Endothelial cell of umbilical vein (primary cell): Measurements from ENCODE around the gene PAGR1. TPM values are rescaled to one million over a fixed set of nuclear protein-coding genes. Genes with fewer than 3 reads are reported as not detected.
A peak's percentile ranks its signal among the peaks of the same experiment; 100 is the strongest.

Experiments
- BruUV-seq: library from RNA; stranded (reverse); fragments of 400-500 nt; replicated peaks from 2 replicates; lab custom pipeline; 2021; lab: Mats Ljungman, UMichigan
- CTCF ChIA-PET: fragments of 300-600, 350-600 bp; sonication (Branson Sonifier 250); formaldehyde crosslinking; loops from one replicate; lab custom pipeline; 2021; ENCODE audit warnings: antibody characterized with exemption, inconsistent platforms; lab: Charles Lee
- POLR2A ChIA-PET: fragments of 300-600, 350-600 bp; sonication (Branson Sonifier 250); formaldehyde crosslinking; loops from one replicate; lab custom pipeline; 2021; ENCODE audit warnings: antibody characterized with exemption, inconsistent platforms; lab: Charles Lee
- DNase-seq: peaks from one replicate; pipeline ENCODE4 v3.0.0-alpha.2; 2011; ENCODE audit warnings: low read depth, low spot score
- FAIRE-seq: peaks from 2 replicates; lab custom pipeline; 2011; peaks lifted over from hg19 to GRCh38; lab: Jason Lieb, UNC
- H2AFZ ChIP-seq: 2 replicates; pipeline ENCODE4 v1.6.0; 2012; ENCODE audit warnings: low read depth, low read length, control low read depth, inconsistent platforms
- H3K27ac ChIP-seq: 2 replicates; pipeline ENCODE4 v1.5.1; 2011; ENCODE audit warnings: low read depth, mild to moderate bottlenecking, control low read depth, low read length, moderate library complexity; ENCODE audit not compliant: insufficient read depth
- H3K27me3 ChIP-seq, 2 experiments: 2 replicates each; pipeline versions ENCODE4 v1.6.0 to v1.6.1; 2011; ENCODE audit warnings: low read length in 2 of 2, mixed read lengths in 1 of 2; ENCODE audit not compliant: control insufficient read depth in 2 of 2, insufficient read depth in 2 of 2
- H3K36me3 ChIP-seq, 2 experiments: 2 replicates in 1 of 2; 3 replicates in 1 of 2; pipeline ENCODE4 v1.5.1; 2011; ENCODE audit warnings: low read length in 2 of 2, mild to moderate bottlenecking in 1 of 2, moderate library complexity in 1 of 2; ENCODE audit not compliant: control insufficient read depth in 2 of 2, insufficient read depth in 2 of 2; ENCODE audit errors: extremely low read depth in 1 of 2
- H3K4me1 ChIP-seq: 3 replicates; pipeline ENCODE4 v1.5.1; 2011; ENCODE audit warnings: mild to moderate bottlenecking, low read length; ENCODE audit not compliant: control insufficient read depth, insufficient read depth; ENCODE audit errors: extremely low read depth
- H3K4me2 ChIP-seq: 2 replicates; pipeline ENCODE4 v1.6.1; 2011; ENCODE audit warnings: low read length, control low read depth, mixed read lengths; ENCODE audit not compliant: insufficient read depth
- H3K4me3 ChIP-seq, 3 experiments: fragments of 200-600 bp in 1 of 3; sonication (generic), shearing (Covaris generic) in 1 of 3; replicated peaks in 1 of 3; 2 replicates each; pipeline ENCODE4 v1.5.1; 2011 to 2016; ENCODE audit warnings: control low read depth in 3 of 3, low read length in 3 of 3, mild to moderate bottlenecking in 2 of 3, inconsistent platforms in 1 of 3, low read depth in 1 of 3, moderate library complexity in 1 of 3; ENCODE audit not compliant: insufficient read depth in 1 of 3
- H3K79me2 ChIP-seq: 2 replicates; pipeline ENCODE4 v1.6.0; 2012; ENCODE audit warnings: low read length, inconsistent platforms; ENCODE audit not compliant: control insufficient read depth, insufficient read depth
- H3K9ac ChIP-seq: replicated peaks from 2 replicates; pipeline ENCODE3; 2011; ENCODE audit warnings: low read length, control low read depth; ENCODE audit not compliant: insufficient read depth; ENCODE audit errors: extremely low read depth
- H3K9me1 ChIP-seq: replicated peaks from 3 replicates; pipeline ENCODE4 v1.6.0; 2011; ENCODE audit warnings: mild to moderate bottlenecking, low read length; ENCODE audit not compliant: control insufficient read depth, insufficient read depth; ENCODE audit errors: extremely low read depth
- H3K9me3 ChIP-seq: replicated peaks from 2 replicates; pipeline ENCODE4 v1.5.1; 2012; ENCODE audit warnings: low read length, inconsistent platforms; ENCODE audit not compliant: control insufficient read depth, insufficient read depth
- H4K20me1 ChIP-seq: replicated peaks from 2 replicates; pipeline ENCODE3; 2011; ENCODE audit warnings: mild to moderate bottlenecking, low read length; ENCODE audit not compliant: control insufficient read depth, insufficient read depth; ENCODE audit errors: extremely low read depth
- EZH2 ChIP-seq: IDR thresholded peaks from 2 replicates; pipeline ENCODE4 v1.6.1; 2012; ENCODE audit warnings: borderline replicate concordance, low read depth, mild to moderate bottlenecking, moderate library complexity, low read length, inconsistent platforms; ENCODE audit not compliant: severe bottlenecking
- FOS ChIP-seq: IDR thresholded peaks from 2 replicates; pipeline ENCODE4 v1.6.1; 2011; ENCODE audit warnings: mild to moderate bottlenecking, low read length, moderate library complexity, borderline replicate concordance; ENCODE audit not compliant: insufficient read depth
- GATA2 ChIP-seq: IDR thresholded peaks from 2 replicates; pipeline ENCODE4 v1.7.0; 2011; ENCODE audit warnings: low read depth, mild to moderate bottlenecking, moderate library complexity, mixed read lengths, low read length; ENCODE audit not compliant: insufficient read length, insufficient read depth
- JUN ChIP-seq: IDR thresholded peaks from 2 replicates; pipeline ENCODE4 v1.6.1; 2011; ENCODE audit warnings: borderline replicate concordance, low read depth; ENCODE audit not compliant: insufficient read length, insufficient read depth
- MYC ChIP-seq: IDR thresholded peaks from one replicate; pipeline ENCODE4 v1.6.1; 2011; ENCODE audit warnings: mild to moderate bottlenecking, low read depth, low read length
- POLR2A ChIP-seq: IDR thresholded peaks from 2 replicates; pipeline ENCODE4 v1.6.1; 2012; ENCODE audit warnings: low read depth, mild to moderate bottlenecking, control low read depth, low read length
- POLR2AphosphoS5 ChIP-seq: IDR thresholded peaks from 2 replicates; pipeline ENCODE4 v1.6.1; 2012; ENCODE audit warnings: low read depth, mild to moderate bottlenecking, control low read depth, low read length, moderate library complexity; ENCODE audit not compliant: insufficient read depth
- dilution Hi-C: fragments of 300-500 bp; cut with MboI; formaldehyde crosslinking; loops from one replicate; pipeline ENCODE4 v1.15.0; 2019; ENCODE audit warnings: low sequenced_read_pairs; ENCODE audit not compliant: extremely low pct_ligation_motif_present
- intact Hi-C: fragments of 100-400 bp; cut with micrococcal nuclease; formaldehyde crosslinking; loops from one replicate; pipeline ENCODE4 v1.10.0; 2022
- polyA plus RNA-seq, 4 experiments: library from polyadenylated mRNA; depleted of rRNA in 3 of 4; stranded (reverse) in 3 of 4; unstranded in 1 of 4; fragments of >200 nt; gene quantifications; 2 replicates each; pipeline versions ENCODE4 v1.2.1 to v1.2.3, GENCODE V29; 2011 to 2012; ENCODE audit warnings: missing spikeins in 1 of 4
- total RNA-seq: library from RNA; stranded (reverse); gene quantifications from 2 replicates; pipeline ENCODE4 v1.2.3, GENCODE V29; 2021
- TF ChIP-seq, protein P1 (sequence below): IDR thresholded peaks from 2 replicates; pipeline ENCODE4 v1.6.1; 2011; ENCODE audit not compliant: insufficient read depth, insufficient read length

Gene PAGR1
- total and polyA plus RNA-seq, 2 donors (not counting 3 experiments of a cell fraction or from before 2014, with no cell fraction given), result 15.9 to 26.3 TPM

- H3K27me3 ChIP-seq, result no peaks in the 10 kb centered on the region
- BruUV-seq, result no TSS peak
- H3K4me2 ChIP-seq, result peak within 1 kb of the TSS; percentile 89
- POLR2A ChIA-PET, result interaction anchor here (1.0 kb wide), 1 partner anchor 27 kb away, joined by 4 read pairs; no protein-coding TSS in a partner anchor
- H3K9ac ChIP-seq, result peak within 1 kb of the TSS; percentile 63
- dilution Hi-C loops, result no loop called here
- H3K27ac ChIP-seq, result peak within 1 kb of the TSS; percentile 67
- no peaks in the 10 kb centered on the region for H4K20me1 ChIP-seq
- H3K9me3 ChIP-seq, result no peaks in the 10 kb centered on the region
- H3K9me1 ChIP-seq, result no peaks in the 10 kb centered on the region
- peak; percentile 94 for FAIRE-seq
- TF ChIP-seq POLR2A (peak; percentile 49), GATA2 (no peak), MYC (no peak), EZH2 (no peak), JUN (no peak), FOS (no peak), POLR2AphosphoS5 (peak; percentile 36)
- TF ChIP-seq, protein P1, sequence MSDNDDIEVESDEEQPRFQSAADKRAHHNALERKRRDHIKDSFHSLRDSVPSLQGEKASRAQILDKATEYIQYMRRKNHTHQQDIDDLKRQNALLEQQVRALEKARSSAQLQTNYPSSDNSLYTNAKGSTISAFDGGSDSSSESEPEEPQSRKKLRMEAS, result no peak
- H3K36me3 ChIP-seq, result peaks cover 0 to 5% of the 10 kb centered on the region in 2 experiments
- no peak within 1 kb of the TSS for H2AFZ ChIP-seq
- H3K4me1 ChIP-seq, result peaks cover 48% of the 10 kb centered on the region
- peaks cover 35% of the 10 kb centered on the region for H3K79me2 ChIP-seq
- intact Hi-C loops, result loop anchor here (2.0 to 10.0 kb wide), 5 partner anchors 29 to 152 kb away; partner anchors contain the start of genes ASPHD1, CDIPT, KCTD13 and TAOK2
- CTCF ChIA-PET, result interaction anchor here (0.8 to 8.2 kb wide), 4 partner anchors 13 to 156 kb away, joined by 3 to 140 read pairs (median 10); no protein-coding TSS in a partner anchor
- peak within 1 kb of the TSS; percentile 29 to 91 (median 60) for H3K4me3 ChIP-seq
- DNase-seq, result peak; percentile 42
Observed at GRCh38 chr16:29820271-29820701, 4.3 kb downstream of the PAGR1 start, which contains the start of gene MVP. MVP (plus strand) TSS chr16:29820462; CDS start chr16:29830550, 10,088 bp downstream.
